GM12865 (cell line): Measurements from ENCODE around the gene GOLGA8A.
"Not testable (repeated sequence)": the region's sequence is repeated elsewhere in the genome, so short reads cannot be mapped to it uniquely, and the experiment has no call there.

Experiments
- DNase-seq: peaks from one replicate; pipeline ENCODE4 v3.0.0; 2010; ENCODE audit warnings: low read depth
- H3K4me3 ChIP-seq: 2 replicates; pipeline ENCODE4 v1.5.1; 2011; ENCODE audit warnings: mild to moderate bottlenecking, low read depth, low read length, control low read depth

Gene GOLGA8A

GRCh38 chr15:34389594-34390086 is 48.0 kb downstream of the GOLGA8A start:
- DNase-seq, H3K4me3 ChIP-seq: not testable (repeated sequence)
